ENCODE measurements around the gene ZFAND2B. TPM values are rescaled to one million over a fixed set of nuclear protein-coding genes. Genes with fewer than 3 reads are reported as not detected.

Gene ZFAND2B
- polyA plus RNA-seq, 1 of the 3 experiments (the other 2 are of a cell fraction), result 39.9 TPM

DNA sequence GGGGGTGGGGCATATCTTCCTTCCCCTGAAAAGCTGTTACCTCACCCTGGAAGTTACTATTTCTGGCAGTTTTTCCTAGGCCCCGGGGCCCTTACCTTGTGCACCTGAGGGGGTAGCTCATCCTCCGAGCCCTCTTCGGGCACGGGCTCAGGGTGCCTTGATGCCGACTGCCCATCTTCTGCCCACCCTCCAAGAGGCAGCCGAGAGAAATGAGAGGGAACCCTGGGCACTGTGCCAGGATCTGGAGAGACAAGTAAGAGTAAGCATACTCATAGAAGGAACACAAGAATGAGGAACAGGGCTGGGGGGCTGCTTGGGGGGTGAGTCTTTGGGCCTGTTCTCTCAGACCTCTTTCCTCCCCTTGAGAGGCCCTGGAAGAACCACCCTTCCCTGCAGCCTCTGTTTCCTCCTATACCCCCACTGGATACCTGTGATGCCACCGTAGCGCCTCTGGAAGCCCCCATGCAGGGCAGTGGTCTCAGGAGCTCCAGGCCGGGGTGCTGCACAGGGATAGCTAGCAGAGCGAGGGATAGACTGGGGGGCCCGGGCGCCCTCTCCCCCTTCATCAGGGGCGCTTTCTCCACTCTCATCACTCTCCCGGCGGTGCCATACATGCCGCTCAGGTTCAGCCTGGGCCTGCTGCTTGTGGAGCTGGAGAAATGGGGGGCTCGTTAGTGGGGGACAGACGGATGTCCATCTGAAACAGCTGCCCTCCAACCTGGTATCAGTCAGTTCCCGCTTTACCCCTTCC is 14.2 kb downstream of the ZFAND2B start:
- Histone ChIP-seq H3K36me3 (replicated peaks in 1 of 2; ENCODE audit: control insufficient read depth in 1 of 2, insufficient read depth in 2 of 2, low read length in 1 of 2) (peaks cover 10 to 55% of the 10 kb centered on the region in 2 experiments), H3K4me3 (ENCODE audit: low read depth in 2 of 2, low read length in 1 of 2) (no peak overlapping the region), H3K27ac (ENCODE audit: low read depth in 2 of 2, low read length in 1 of 2) (no peak overlapping the region), H3K4me1 (ENCODE audit: control insufficient read depth in 1 of 2, insufficient read depth in 2 of 2, low read depth in 1 of 2, low read length in 1 of 2) (peaks cover 5 to 30% of the 10 kb centered on the region in 2 experiments; a peak in 3 of 4 replicates), H3K27me3 (ENCODE audit: insufficient read depth) (no peaks in the 10 kb centered on the region), H3K79me2 (ENCODE audit: insufficient read depth) (no peaks in the 10 kb centered on the region), H3K9me3 (no peaks in the 10 kb centered on the region), H4K20me1 (ENCODE audit: insufficient read depth) (no peaks in the 10 kb centered on the region), H3K9ac (no peak overlapping the region), H3K9me2 (no peaks in the 10 kb centered on the region), H2AFZ (ENCODE audit: low read depth) (no peak overlapping the region), H3F3A (replicated peaks; ENCODE audit: insufficient read depth) (peaks cover 27% of the 10 kb centered on the region), H3K4me2 (no peak overlapping the region)
- no peak for DNase-seq
- CTCF ChIA-PET, result interaction anchor here (1.0 to 3.3 kb wide), 4 partner anchors 8 to 66 kb away, joined by 3 to 15 read pairs (median 4); partner anchors contain the start of genes ANKZF1 and ATG9A
- TF ChIP-seq FOXM1 (IDR thresholded peaks at IDR 0.05; ENCODE audit: low read depth), result no peak
- no peak for TF ChIP-seq CTCF (IDR thresholded peaks at IDR 0.05)
- 96% methylated on average over 17 of the region's 19 CpGs for WGBS (ENCODE audit: low lambda C conversion rate)
- POLR2A ChIA-PET, result interaction anchor here (0.5 kb wide), 1 partner anchor 14 kb away, joined by 3 read pairs; no protein-coding TSS in a partner anchor

GRCh38 chr2:219221957-219222518 is 15.5 kb downstream of the ZFAND2B start:
- Histone ChIP-seq H3K4me2 (no peak overlapping the region), H3K27me3 (ENCODE audit: insufficient read depth) (no peaks in the 10 kb centered on the region), H3K27ac (ENCODE audit: low read depth in 2 of 2, low read length in 1 of 2) (no peak overlapping the region), H2AFZ (ENCODE audit: low read depth) (no peak overlapping the region), H3K9me3 (no peaks in the 10 kb centered on the region), H3F3A (replicated peaks; ENCODE audit: insufficient read depth) (peaks cover 27% of the 10 kb centered on the region), H3K4me3 (ENCODE audit: low read depth in 2 of 2, low read length in 1 of 2) (no peak overlapping the region), H3K9me2 (no peaks in the 10 kb centered on the region), H3K79me2 (ENCODE audit: insufficient read depth) (no peaks in the 10 kb centered on the region), H3K36me3 (replicated peaks in 1 of 2; ENCODE audit: control insufficient read depth in 1 of 2, insufficient read depth in 2 of 2, low read length in 1 of 2) (peaks cover 8 to 46% of the 10 kb centered on the region in 2 experiments), H3K4me1 (ENCODE audit: control insufficient read depth in 1 of 2, insufficient read depth in 2 of 2, low read depth in 1 of 2, low read length in 1 of 2) (peaks cover 5 to 19% of the 10 kb centered on the region in 2 experiments; a peak in 3 of 4 replicates), H3K9ac (no peak overlapping the region), H4K20me1 (ENCODE audit: insufficient read depth) (no peaks in the 10 kb centered on the region)
- ChIA-PET POLR2A (no interaction called here), CTCF (interaction anchor here (0.6 to 1.5 kb wide), 7 partner anchors 14 to 102 kb away, joined by 3 to 5 read pairs (median 4); no protein-coding TSS in a partner anchor)
- no peak for DNase-seq
- TF ChIP-seq POLR2AphosphoS5 (IDR thresholded peaks at IDR 0.05; ENCODE audit: low read depth, low read length), result no peak
- no peak for TF ChIP-seq RCOR1 (IDR thresholded peaks at IDR 0.05; ENCODE audit: low read length)
- TF ChIP-seq SMC3 (IDR thresholded peaks at IDR 0.05; ENCODE audit: low read depth, low read length), result no peak
- TF ChIP-seq IRF3 (IDR thresholded peaks at IDR 0.05; ENCODE audit: low read depth, low read length), result no peak
- no peak for TF ChIP-seq MXI1 (IDR thresholded peaks at IDR 0.05; ENCODE audit: low read depth, low read length)
- TF ChIP-seq SIN3A (IDR thresholded peaks at IDR 0.05; ENCODE audit: borderline replicate concordance, low read depth, low read length), result no peak
- TF ChIP-seq RFX5 (IDR thresholded peaks at IDR 0.05; ENCODE audit: low read length), result no peak
- TF ChIP-seq, protein P1, sequence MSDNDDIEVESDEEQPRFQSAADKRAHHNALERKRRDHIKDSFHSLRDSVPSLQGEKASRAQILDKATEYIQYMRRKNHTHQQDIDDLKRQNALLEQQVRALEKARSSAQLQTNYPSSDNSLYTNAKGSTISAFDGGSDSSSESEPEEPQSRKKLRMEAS (IDR thresholded peaks at IDR 0.05; ENCODE audit: low read depth), result no peak
- TF ChIP-seq, protein P2, sequence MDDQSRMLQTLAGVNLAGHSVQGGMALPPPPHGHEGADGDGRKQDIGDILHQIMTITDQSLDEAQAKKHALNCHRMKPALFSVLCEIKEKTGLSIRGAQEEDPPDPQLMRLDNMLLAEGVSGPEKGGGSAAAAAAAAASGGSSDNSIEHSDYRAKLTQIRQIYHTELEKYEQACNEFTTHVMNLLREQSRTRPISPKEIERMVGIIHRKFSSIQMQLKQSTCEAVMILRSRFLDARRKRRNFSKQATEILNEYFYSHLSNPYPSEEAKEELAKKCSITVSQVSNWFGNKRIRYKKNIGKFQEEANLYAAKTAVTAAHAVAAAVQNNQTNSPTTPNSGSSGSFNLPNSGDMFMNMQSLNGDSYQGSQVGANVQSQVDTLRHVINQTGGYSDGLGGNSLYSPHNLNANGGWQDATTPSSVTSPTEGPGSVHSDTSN (IDR thresholded peaks at IDR 0.05), result no peak
- no peak for TF ChIP-seq EP300 (IDR thresholded peaks at IDR 0.05; ENCODE audit: borderline replicate concordance in 1 of 2, low read depth in 1 of 2, low read length in 1 of 2)
- TF ChIP-seq TEAD4 (IDR thresholded peaks at IDR 0.05; ENCODE audit: borderline replicate concordance, insufficient read depth), result no peak
- TF ChIP-seq, protein P3, sequence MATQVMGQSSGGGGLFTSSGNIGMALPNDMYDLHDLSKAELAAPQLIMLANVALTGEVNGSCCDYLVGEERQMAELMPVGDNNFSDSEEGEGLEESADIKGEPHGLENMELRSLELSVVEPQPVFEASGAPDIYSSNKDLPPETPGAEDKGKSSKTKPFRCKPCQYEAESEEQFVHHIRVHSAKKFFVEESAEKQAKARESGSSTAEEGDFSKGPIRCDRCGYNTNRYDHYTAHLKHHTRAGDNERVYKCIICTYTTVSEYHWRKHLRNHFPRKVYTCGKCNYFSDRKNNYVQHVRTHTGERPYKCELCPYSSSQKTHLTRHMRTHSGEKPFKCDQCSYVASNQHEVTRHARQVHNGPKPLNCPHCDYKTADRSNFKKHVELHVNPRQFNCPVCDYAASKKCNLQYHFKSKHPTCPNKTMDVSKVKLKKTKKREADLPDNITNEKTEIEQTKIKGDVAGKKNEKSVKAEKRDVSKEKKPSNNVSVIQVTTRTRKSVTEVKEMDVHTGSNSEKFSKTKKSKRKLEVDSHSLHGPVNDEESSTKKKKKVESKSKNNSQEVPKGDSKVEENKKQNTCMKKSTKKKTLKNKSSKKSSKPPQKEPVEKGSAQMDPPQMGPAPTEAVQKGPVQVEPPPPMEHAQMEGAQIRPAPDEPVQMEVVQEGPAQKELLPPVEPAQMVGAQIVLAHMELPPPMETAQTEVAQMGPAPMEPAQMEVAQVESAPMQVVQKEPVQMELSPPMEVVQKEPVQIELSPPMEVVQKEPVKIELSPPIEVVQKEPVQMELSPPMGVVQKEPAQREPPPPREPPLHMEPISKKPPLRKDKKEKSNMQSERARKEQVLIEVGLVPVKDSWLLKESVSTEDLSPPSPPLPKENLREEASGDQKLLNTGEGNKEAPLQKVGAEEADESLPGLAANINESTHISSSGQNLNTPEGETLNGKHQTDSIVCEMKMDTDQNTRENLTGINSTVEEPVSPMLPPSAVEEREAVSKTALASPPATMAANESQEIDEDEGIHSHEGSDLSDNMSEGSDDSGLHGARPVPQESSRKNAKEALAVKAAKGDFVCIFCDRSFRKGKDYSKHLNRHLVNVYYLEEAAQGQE (IDR thresholded peaks at IDR 0.05; ENCODE audit: low read depth, low read length), result no peak
- TF ChIP-seq RAD21 (IDR thresholded peaks at IDR 0.05; ENCODE audit: low read length), result no peak
- no peak for TF ChIP-seq TAF1 (IDR thresholded peaks at IDR 0.05; ENCODE audit: borderline replicate concordance, low read depth, low read length)
- 92% methylated on average over 15 of the region's 16 CpGs for WGBS (ENCODE audit: low lambda C conversion rate)

Data from SK-N-SH (cell line).